HepG2 (cell line): ENCODE data around the gene TMED9. TPM values are rescaled to one million over a fixed set of nuclear protein-coding genes. Genes with fewer than 3 reads are reported as not detected.

Source experiments
- CTCF ChIP-seq: sonication (generic); formaldehyde crosslinking; IDR thresholded peaks from 2 replicates; pipeline ENCODE4 v1.5.0; 2020; ENCODE audit warnings: mild to moderate bottlenecking, missing genetic modification reagents, moderate library complexity
- ELF1 ChIP-seq: sonication (generic); formaldehyde crosslinking; IDR thresholded peaks from 2 replicates; pipeline ENCODE4 v1.4.0; 2020; ENCODE audit warnings: missing genetic modification reagents
- EP300 ChIP-seq, 3 experiments: sonication (generic) in 1 of 3; formaldehyde crosslinking in 1 of 3; IDR thresholded peaks; 2 replicates each; pipeline versions ENCODE4 v1.5.1 to v1.6.1; 2011 to 2020; ENCODE audit warnings: low read depth in 2 of 3, low read length in 2 of 3, borderline replicate concordance in 1 of 3, improper control_type of control experiment in 1 of 3, mild to moderate bottlenecking in 1 of 3, missing genetic modification reagents in 1 of 3, moderate library complexity in 1 of 3
- FOXK2 ChIP-seq: fragments of 450-650 bp; IDR thresholded peaks from 2 replicates; pipeline ENCODE4 v1.6.1; 2016
- HMG20A ChIP-seq: IDR thresholded peaks from 2 replicates; pipeline ENCODE4 v1.6.1; 2016; ENCODE audit warnings: borderline replicate concordance
- IKZF1 ChIP-seq: fragments of 450-650 bp; IDR thresholded peaks from 2 replicates; pipeline ENCODE4 v1.7.1; 2016
- IRX3 ChIP-seq: sonication (generic); formaldehyde crosslinking; IDR thresholded peaks from 2 replicates; pipeline ENCODE4 v1.8.1; 2023; ENCODE audit warnings: mild to moderate bottlenecking, low read depth, missing genetic modification reagents, borderline replicate concordance
- MAZ ChIP-seq, 2 experiments: sonication (generic) in 1 of 2; formaldehyde crosslinking in 1 of 2; IDR thresholded peaks; 2 replicates each; pipeline versions ENCODE4 v1.5.0 to v1.6.1; 2012 to 2020; ENCODE audit warnings: low read depth in 2 of 2, mild to moderate bottlenecking in 2 of 2, borderline replicate concordance in 1 of 2, improper control_type of control experiment in 1 of 2, low read length in 1 of 2, missing genetic modification reagents in 1 of 2, moderate library complexity in 1 of 2
- MLX ChIP-seq: IDR thresholded peaks from 2 replicates; pipeline ENCODE4 v1.6.1; 2016
- MYC ChIP-seq: sonication (generic); formaldehyde crosslinking; IDR thresholded peaks from 2 replicates; pipeline ENCODE4 v1.9.0; 2021; ENCODE audit warnings: missing genetic modification reagents, borderline replicate concordance
- NBN ChIP-seq: fragments of 450-650 bp; conservative IDR thresholded peaks from 2 replicates; pipeline ENCODE4 v1.6.1; 2017
- PATZ1 ChIP-seq: sonication (generic); formaldehyde crosslinking; IDR thresholded peaks from 2 replicates; pipeline ENCODE4 v1.4.0; 2020; ENCODE audit warnings: missing genetic modification reagents
- PBX3 ChIP-seq: sonication (generic); formaldehyde crosslinking; IDR thresholded peaks from 2 replicates; pipeline ENCODE4 v1.8.1; 2023; ENCODE audit warnings: missing genetic modification reagents, inconsistent platforms, borderline replicate concordance
- PITX1 ChIP-seq: sonication (generic); formaldehyde crosslinking; IDR thresholded peaks from 2 replicates; pipeline ENCODE4 v1.5.1; 2020; ENCODE audit warnings: mild to moderate bottlenecking, missing genetic modification reagents
- RARA ChIP-seq: IDR thresholded peaks from 2 replicates; pipeline ENCODE4 v1.6.1; 2016; ENCODE audit warnings: missing genetic modification reagents, missing compliant biosample characterization
- SOX6 ChIP-seq, 2 experiments: fragments of 450-650 bp in 1 of 2; sonication (generic) in 1 of 2; formaldehyde crosslinking in 1 of 2; IDR thresholded peaks; 2 replicates each; pipeline versions ENCODE4 v1.4.0 to v1.6.1; 2017 to 2020; ENCODE audit warnings: antibody characterized with exemption in 1 of 2, mild to moderate bottlenecking in 1 of 2, missing genetic modification reagents in 1 of 2
- TP53 ChIP-seq: sonication (generic); formaldehyde crosslinking; conservative IDR thresholded peaks from 2 replicates; pipeline ENCODE4 v1.4.0; 2020; ENCODE audit warnings: missing genetic modification reagents
- ZFX ChIP-seq: sonication (generic); formaldehyde crosslinking; IDR thresholded peaks from 2 replicates; pipeline ENCODE4 v1.4.0; 2020; ENCODE audit warnings: mild to moderate bottlenecking, low read depth, missing genetic modification reagents, moderate library complexity
- ZNF136 ChIP-seq: sonication (generic); formaldehyde crosslinking; IDR thresholded peaks from 2 replicates; pipeline ENCODE4 v1.8.1; 2022; ENCODE audit warnings: low read depth, mild to moderate bottlenecking, moderate library complexity, missing genetic modification reagents
- ZNF260 ChIP-seq: sonication (generic); formaldehyde crosslinking; IDR thresholded peaks from 2 replicates; pipeline ENCODE4 v1.4.0; 2020; ENCODE audit warnings: missing genetic modification reagents, low read depth, mild to moderate bottlenecking, borderline replicate concordance
- ZNF280B ChIP-seq: sonication (generic); formaldehyde crosslinking; IDR thresholded peaks from 2 replicates; pipeline ENCODE4 v1.5.0; 2020; ENCODE audit warnings: missing genetic modification reagents, mild to moderate bottlenecking, borderline replicate concordance
- ZNF589 ChIP-seq: sonication (generic); formaldehyde crosslinking; conservative IDR thresholded peaks from 2 replicates; pipeline ENCODE4 v1.8.0; 2022; ENCODE audit warnings: mild to moderate bottlenecking, moderate library complexity, missing genetic modification reagents
- polyA plus RNA-seq, 8 experiments: library from polyadenylated mRNA; depleted of rRNA in 3 of 8; stranded (reverse) in 7 of 8; unstranded in 1 of 8; fragments of >200 nt; fragmentation: Illumina TruSeq in 4 of 8; extraction: Trizol in 4 of 8; gene quantifications; 2 replicates each; pipeline versions ENCODE4 v1.2.1 to v1.2.3, GENCODE V29; 2011 to 2016; ENCODE audit warnings: low read depth in 4 of 8, missing spikeins in 1 of 8, mixed read lengths in 1 of 8; ENCODE audit not compliant: insufficient read depth in 1 of 8
- total RNA-seq, 5 experiments: library from RNA; depleted of rRNA; stranded (reverse); fragments of >200 nt; fragmentation: Illumina TruSeq; extraction: Trizol; gene quantifications; 2 replicates each; pipeline ENCODE4 v1.2.3, GENCODE V29; 2016; ENCODE audit warnings: low read depth in 1 of 5

Gene TMED9
- total and polyA plus RNA-seq, 2 of the 13 experiments (the other 11 are each of a cell fraction or from before 2014, with no cell fraction given): 161 to 350 TPM

- TF ChIP-seq PATZ1 (CRISPR knock-in tag) (peak; percentile 76), CTCF (CRISPR knock-in tag) (peak; percentile 24; the same call in 1 of the 2 replicates), SOX6 (IDR thresholded peaks at IDR 0.05) (no peak), SOX6 (CRISPR knock-in tag; IDR thresholded peaks at IDR 0.05) (peak; percentile 56; the same call in 1 of the 2 replicates), MYC (CRISPR knock-in tag) (peak; percentile 45; the same call in 1 of the 2 replicates), MAZ (IDR thresholded peaks at IDR 0.05; ENCODE audit: borderline replicate concordance, low read depth, low read length) (no peak), MAZ (CRISPR knock-in tag; IDR thresholded peaks at IDR 0.05; ENCODE audit: low read depth) (peak; percentile 52; the same call in 1 of the 2 replicates), TP53 (CRISPR knock-in tag) (no peak), FOXK2 (peak; percentile 69), PITX1 (CRISPR knock-in tag) (peak; percentile 99), ZNF280B (CRISPR knock-in tag) (no peak), ELF1 (CRISPR knock-in tag) (no peak), IRX3 (CRISPR knock-in tag) (no peak), ZFX (CRISPR knock-in tag) (peak; percentile 60), PBX3 (CRISPR knock-in tag) (no peak), HMG20A (CRISPR knock-in tag) (peak; percentile 56; the same call in 1 of the 2 replicates), NBN (no peak), MLX (peak; percentile 69; the same call in 1 of the 2 replicates), ZNF136 (no peak), ZNF589 (no peak), EP300 (IDR thresholded peaks at IDR 0.05; ENCODE audit: low read depth in 2 of 2, low read length in 2 of 2) (peak in 1 of 2 experiments; percentile 74; a peak in 1 of 4 replicates), EP300 (CRISPR knock-in tag; IDR thresholded peaks at IDR 0.05; ENCODE audit: borderline replicate concordance) (peak; percentile 67), RARA (peak; percentile 73), ZNF260 (CRISPR knock-in tag) (no peak), IKZF1 (no peak)
Observed at GRCh38 chr5:177588413-177588909, 3.5 kb upstream of the TMED9 start (continued).
